H9 (cell line): Measurements from ENCODE around the gene CEP128. TPM values are rescaled to one million over a fixed set of nuclear protein-coding genes. Genes with fewer than 3 reads are reported as not detected.

Experiments
- DNase-seq: peaks from one replicate; pipeline ENCODE4 v3.0.0-alpha.2; 2017
- H2AFZ ChIP-seq: one replicate; pipeline ENCODE4 v1.6.1; 2013; ENCODE audit warnings: mild to moderate bottlenecking, low read length, control low read depth, moderate library complexity
- H2AK5ac ChIP-seq: 2 replicates; pipeline ENCODE4 v1.6.1; 2013; ENCODE audit warnings: low read length, control low read depth, mixed read lengths; ENCODE audit not compliant: insufficient read length
- H2BK120ac ChIP-seq: one replicate; pipeline ENCODE4 v1.6.1; 2013; ENCODE audit warnings: low read depth, mild to moderate bottlenecking, low read length, control low read depth, inconsistent platforms; ENCODE audit not compliant: poor library complexity, severe bottlenecking
- H2BK12ac ChIP-seq: 2 replicates; pipeline ENCODE4 v1.6.1; 2013; ENCODE audit warnings: low read length, control low read depth, mixed read lengths, low read depth; ENCODE audit not compliant: insufficient read length
- H2BK15ac ChIP-seq: 2 replicates; pipeline ENCODE4 v1.6.1; 2013; ENCODE audit warnings: low read depth, low read length, control low read depth
- H2BK20ac ChIP-seq: one replicate; pipeline ENCODE4 v1.6.1; 2013; ENCODE audit warnings: low read depth, mild to moderate bottlenecking, low read length, control low read depth, inconsistent platforms; ENCODE audit not compliant: poor library complexity, severe bottlenecking
- H2BK5ac ChIP-seq: 2 replicates; pipeline ENCODE4 v1.6.1; 2013; ENCODE audit warnings: low read length, control low read depth, mixed read lengths; ENCODE audit not compliant: insufficient read length
- H3K14ac ChIP-seq: 2 replicates; pipeline ENCODE4 v1.6.1; 2013; ENCODE audit warnings: low read length, control low read depth; ENCODE audit not compliant: insufficient read depth
- H3K18ac ChIP-seq: 2 replicates; pipeline ENCODE4 v1.6.1; 2013; ENCODE audit warnings: low read depth, mild to moderate bottlenecking, mixed read lengths, low read length, control low read depth; ENCODE audit not compliant: insufficient read length
- H3K23ac ChIP-seq: 2 replicates; pipeline ENCODE4 v1.6.1; 2013; ENCODE audit warnings: low read length, control low read depth, mixed read lengths, low read depth; ENCODE audit not compliant: insufficient read length
- H3K23me2 ChIP-seq: 2 replicates; pipeline ENCODE4 v1.6.1; 2013; ENCODE audit warnings: low read depth, mild to moderate bottlenecking, mixed read lengths, low read length, control low read depth; ENCODE audit not compliant: insufficient read length, poor library complexity, severe bottlenecking
- H3K27ac ChIP-seq: 2 replicates; pipeline ENCODE4 v1.5.1; 2013; ENCODE audit warnings: low read length, control low read depth, mixed read lengths, low read depth; ENCODE audit not compliant: insufficient read length
- H3K27me3 ChIP-seq: 2 replicates; pipeline ENCODE4 v1.6.1; 2013; ENCODE audit warnings: low read length, control low read depth, inconsistent platforms; ENCODE audit not compliant: insufficient read depth
- H3K4ac ChIP-seq: 2 replicates; pipeline ENCODE4 v1.6.1; 2013; ENCODE audit warnings: low read depth, mild to moderate bottlenecking, control low read depth, inconsistent platforms, low read length, moderate library complexity
- H3K4me1 ChIP-seq: 2 replicates; pipeline ENCODE4 v1.6.1; 2013; ENCODE audit warnings: low read length, control low read depth, inconsistent platforms; ENCODE audit not compliant: insufficient read depth
- H3K4me2 ChIP-seq: 2 replicates; pipeline ENCODE4 v1.6.1; 2013; ENCODE audit warnings: low read length, control low read depth, mixed read lengths; ENCODE audit not compliant: insufficient read length, insufficient read depth
- H3K56ac ChIP-seq: 2 replicates; pipeline ENCODE4 v1.6.1; 2013; ENCODE audit warnings: low read depth, mild to moderate bottlenecking, mixed read lengths, low read length, control low read depth; ENCODE audit not compliant: insufficient read length
- H3K79me1 ChIP-seq: 2 replicates; pipeline ENCODE4 v1.6.1; 2013; ENCODE audit warnings: low read depth, mild to moderate bottlenecking, moderate library complexity, low read length, control low read depth, inconsistent platforms; ENCODE audit not compliant: insufficient read depth, poor library complexity, severe bottlenecking
- H3K79me2 ChIP-seq: 2 replicates; pipeline ENCODE4 v1.6.1; 2013; ENCODE audit warnings: low read length, control low read depth, inconsistent platforms; ENCODE audit not compliant: insufficient read depth
- H3K9ac ChIP-seq: 2 replicates; pipeline ENCODE4 v1.6.1; 2013; ENCODE audit warnings: low read length, control low read depth, mixed read lengths; ENCODE audit not compliant: insufficient read length; ENCODE audit errors: extremely low read depth
- H3K9me3 ChIP-seq: one replicate; pipeline ENCODE4 v1.6.1; 2013; ENCODE audit warnings: low read depth, low read length, inconsistent platforms; ENCODE audit not compliant: control insufficient read depth
- H3T11ph ChIP-seq: one replicate; pipeline ENCODE4 v1.6.1; 2013; ENCODE audit warnings: mild to moderate bottlenecking, low read length, control low read depth, inconsistent platforms
- H4K20me1 ChIP-seq: one replicate; pipeline ENCODE4 v1.6.1; 2013; ENCODE audit not compliant: control insufficient read depth, insufficient read length, insufficient read depth
- H4K5ac ChIP-seq: 2 replicates; pipeline ENCODE4 v1.6.1; 2013; ENCODE audit warnings: low read depth, mild to moderate bottlenecking, mixed read lengths, low read length, control low read depth; ENCODE audit not compliant: insufficient read length
- H4K8ac ChIP-seq: replicated peaks from 2 replicates; pipeline ENCODE4 v1.6.1; 2013; ENCODE audit warnings: low read length, control low read depth, mixed read lengths, low read depth; ENCODE audit not compliant: insufficient read length
- H4K91ac ChIP-seq: 2 replicates; pipeline ENCODE4 v1.6.1; 2013; ENCODE audit warnings: low read depth, mild to moderate bottlenecking, moderate library complexity, mixed read lengths, low read length, control low read depth; ENCODE audit not compliant: insufficient read length
- H3K27ac Mint-ChIP-seq, 3 experiments: 2 replicates in 2 of 3; 3 replicates in 1 of 3; pipeline ENCODE4 v1.8.0; 2020 to 2021; ENCODE audit warnings: mixed read lengths in 3 of 3, mild to moderate bottlenecking in 1 of 3, moderate library complexity in 1 of 3
- H3K27me3 Mint-ChIP-seq: 2 replicates; pipeline ENCODE4 v1.8.0; 2021; ENCODE audit warnings: low read depth, mild to moderate bottlenecking, moderate library complexity, mixed read lengths
- H3K36me3 Mint-ChIP-seq, 3 experiments: 2 replicates in 2 of 3; 3 replicates in 1 of 3; pipeline ENCODE4 v1.8.0; 2020 to 2021; ENCODE audit warnings: low read depth in 3 of 3, mixed read lengths in 3 of 3; ENCODE audit not compliant: insufficient read depth in 1 of 3
- H3K4me1 Mint-ChIP-seq, 2 experiments: 2 replicates each; pipeline ENCODE4 v1.8.0; 2020; ENCODE audit warnings: mixed read lengths in 2 of 2
- H3K4me3 Mint-ChIP-seq, 2 experiments: 2 replicates in 1 of 2; 3 replicates in 1 of 2; pipeline ENCODE4 v1.8.0; 2020 to 2021; ENCODE audit warnings: mild to moderate bottlenecking in 2 of 2, mixed read lengths in 2 of 2, moderate library complexity in 1 of 2
- H3K9me3 Mint-ChIP-seq, 2 experiments: 2 replicates in 1 of 2; 3 replicates in 1 of 2; pipeline ENCODE4 v1.8.0; 2020; ENCODE audit warnings: mild to moderate bottlenecking in 2 of 2, mixed read lengths in 2 of 2, moderate library complexity in 1 of 2
- CTCF ChIP-seq: fragments of 200-600 bp; sonication (generic); conservative IDR thresholded peaks from 3 replicates; pipeline ENCODE4 v1.8.0; 2021; ENCODE audit warnings: antibody characterized with exemption, mild to moderate bottlenecking
- WGBS: extraction: QIAGEN DNeasy Blood & Tissue Kit; methylation state at CpG from one replicate; pipeline ENCODE4 v1.1.7; 2013; ENCODE audit warnings: missing lambda C conversion rate, low lambda C conversion rate, mixed read lengths; ENCODE audit not compliant: insufficient read length; ENCODE audit errors: extremely low coverage; 5-methylcytosine and 5-hydroxymethylcytosine counted together
- total RNA-seq: library from RNA; stranded (reverse); gene quantifications from 2 replicates; pipeline ENCODE4 v1.2.1, GENCODE V29; 2021

CEP128 gene
- total RNA-seq, 1 experiment from 2014 or later: 16.3 TPM

GRCh38 chr14:80636071-80636470 lies 305.5 kb downstream of the CEP128 start:
- no peak for DNase-seq
- Histone ChIP-seq H3K56ac (no peak overlapping the region), H3K4me2 (no peak overlapping the region), H3K9ac (no peak overlapping the region), H3K79me2 (no peaks in the 10 kb centered on the region), H3K4me1 (no peaks in the 10 kb centered on the region), H4K5ac (no peak overlapping the region), H2BK20ac (no peak overlapping the region), H3K23me2 (no peaks in the 10 kb centered on the region), H3K14ac (no peak overlapping the region), H4K91ac (no peak overlapping the region), H3K23ac (no peak overlapping the region), H2BK15ac (no peak overlapping the region), H4K8ac (no peak overlapping the region), H3K18ac (no peak overlapping the region), H3K4ac (no peak overlapping the region), H2AFZ (no peak overlapping the region), H2BK5ac (no peak overlapping the region), H3T11ph (no peak overlapping the region), H3K27me3 (no peaks in the 10 kb centered on the region), H2AK5ac (no peak overlapping the region), H3K27ac (no peak overlapping the region), H2BK120ac (no peak overlapping the region), H3K9me3 (no peaks in the 10 kb centered on the region), H4K20me1 (no peaks in the 10 kb centered on the region), H2BK12ac (no peak overlapping the region), H3K79me1 (no peaks in the 10 kb centered on the region)
- H3K9me3 Mint-ChIP-seq: no peaks in the 10 kb centered on the region
- H3K36me3 Mint-ChIP-seq: no peaks in the 10 kb centered on the region
- H3K27ac Mint-ChIP-seq: no peak overlapping the region
- no peaks in the 10 kb centered on the region for H3K4me1 Mint-ChIP-seq
- H3K27me3 Mint-ChIP-seq: no peaks in the 10 kb centered on the region
- TF ChIP-seq CTCF: peak; percentile 72
- no CpG with 5 or more reads among the region's 1 CpG for WGBS
- no peak overlapping the region for H3K4me3 Mint-ChIP-seq
